ENCODE data around the gene PGAP1.
A peak's percentile ranks its signal among the peaks of the same experiment; 100 is the strongest.

PGAP1 gene

GRCh38 chr2:196801674-196802261 is 124.7 kb downstream of the PGAP1 start:
- Histone ChIP-seq H3K4me3 (ENCODE audit: low read depth, low read length) (no peak overlapping the region), H3K27me3 (ENCODE audit: control insufficient read depth, insufficient read depth, low read length) (no peaks in the 10 kb centered on the region; the same call in 1 of the 2 replicates), H3K9me3 (ENCODE audit: control insufficient read depth, insufficient read depth, low read length) (no peaks in the 10 kb centered on the region)

GRCh38 chr2:196798980-196799379 is 127.5 kb downstream of the PGAP1 start:
- H3K9me3 ChIP-seq (ENCODE audit: control insufficient read depth, insufficient read depth, low read length) = no peaks in the 10 kb centered on the region
- H3K27ac ChIP-seq (ENCODE audit: low read depth, low read length) = peak overlapping the region; percentile 47
- H3K4me3 ChIP-seq (ENCODE audit: low read depth, low read length) = peak overlapping the region; percentile 76
- H3K4me1 ChIP-seq (ENCODE audit: control insufficient read depth, insufficient read depth, low read length) = no peaks in the 10 kb centered on the region
- peaks cover 29% of the 10 kb centered on the region for H3K36me3 ChIP-seq (ENCODE audit: control insufficient read depth, insufficient read depth, low read length)
- H3K9ac ChIP-seq (ENCODE audit: low read depth, low read length) = peak overlapping the region; percentile 60
- no peaks in the 10 kb centered on the region; the same call in 1 of the 2 replicates for H3K27me3 ChIP-seq (ENCODE audit: control insufficient read depth, insufficient read depth, low read length)

More at GRCh38 chr2:196801674-196802261, 124.7 kb downstream of the PGAP1 start:
- H3K27ac ChIP-seq (ENCODE audit: low read depth, low read length) = no peak overlapping the region
- no peak overlapping the region for H3K9ac ChIP-seq (ENCODE audit: low read depth, low read length)
- no peaks in the 10 kb centered on the region for H3K4me1 ChIP-seq (ENCODE audit: control insufficient read depth, insufficient read depth, low read length)
- H3K36me3 ChIP-seq (ENCODE audit: control insufficient read depth, insufficient read depth, low read length) = peaks cover 12% of the 10 kb centered on the region

GRCh38 chr2:196792865-196793264 is 133.6 kb downstream of the PGAP1 start:
- H3K9me3 ChIP-seq (ENCODE audit: control insufficient read depth, insufficient read depth, low read length) = no peaks in the 10 kb centered on the region
- no peak overlapping the region for H3K4me3 ChIP-seq (ENCODE audit: low read depth, low read length)
- no peak overlapping the region for H3K27ac ChIP-seq (ENCODE audit: low read depth, low read length)
- no peaks in the 10 kb centered on the region for H3K27me3 ChIP-seq (ENCODE audit: control insufficient read depth, insufficient read depth, low read length)
- H3K4me1 ChIP-seq (ENCODE audit: control insufficient read depth, insufficient read depth, low read length) = no peaks in the 10 kb centered on the region
- H3K36me3 ChIP-seq (ENCODE audit: control insufficient read depth, insufficient read depth, low read length) = peaks cover 89% of the 10 kb centered on the region
- no peak overlapping the region for H3K9ac ChIP-seq (ENCODE audit: low read depth, low read length)

GRCh38 chr2:196783431-196784094 is 142.9 kb downstream of the PGAP1 start:
- peaks cover 97% of the 10 kb centered on the region for H3K36me3 ChIP-seq (ENCODE audit: control insufficient read depth, insufficient read depth, low read length)

More at GRCh38 chr2:196783431-196784094, 142.9 kb downstream of the PGAP1 start:
- Histone ChIP-seq H3K9ac (ENCODE audit: low read depth, low read length) (no peak overlapping the region), H3K27ac (ENCODE audit: low read depth, low read length) (no peak overlapping the region), H3K9me3 (ENCODE audit: control insufficient read depth, insufficient read depth, low read length) (no peaks in the 10 kb centered on the region), H3K4me1 (ENCODE audit: control insufficient read depth, insufficient read depth, low read length) (no peaks in the 10 kb centered on the region), H3K27me3 (ENCODE audit: control insufficient read depth, insufficient read depth, low read length) (no peaks in the 10 kb centered on the region), H3K4me3 (ENCODE audit: low read depth, low read length) (no peak overlapping the region)
